OCI-LY1 (cell line): Measurements from ENCODE around the gene APOA1.

ENCODE experiments used
- CTCF ChIP-seq: fragments of 200-600 bp; sonication (generic), shearing (Covaris generic); IDR thresholded peaks from 2 replicates; pipeline ENCODE4 v1.5.1; 2017; ENCODE audit warnings: mild to moderate bottlenecking, antibody characterized with exemption, low read length, moderate library complexity, mixed read lengths
- EZH2 ChIP-seq: fragments of 200-600 bp; sonication (generic), shearing (Covaris generic); IDR thresholded peaks from 2 replicates; pipeline ENCODE4 v1.8.0; 2017; ENCODE audit warnings: borderline replicate concordance, mixed run types, mild to moderate bottlenecking, antibody characterized with exemption, low read length, moderate library complexity, mixed read lengths

- TF ChIP-seq CTCF = no peak
- no peak for TF ChIP-seq EZH2
Measured at GRCh38 chr11:116853461-116854073, 16.1 kb upstream of the APOA1 start.
